ENCODE measurements around the gene MYL3. TPM values are rescaled to one million over a fixed set of nuclear protein-coding genes. Genes with fewer than 3 reads are reported as not detected.
A peak's percentile ranks its signal among the peaks of the same experiment; 100 is the strongest.

MYL3 gene
- total RNA-seq, 1 donor from 2014 or later, result not detected

DNA sequence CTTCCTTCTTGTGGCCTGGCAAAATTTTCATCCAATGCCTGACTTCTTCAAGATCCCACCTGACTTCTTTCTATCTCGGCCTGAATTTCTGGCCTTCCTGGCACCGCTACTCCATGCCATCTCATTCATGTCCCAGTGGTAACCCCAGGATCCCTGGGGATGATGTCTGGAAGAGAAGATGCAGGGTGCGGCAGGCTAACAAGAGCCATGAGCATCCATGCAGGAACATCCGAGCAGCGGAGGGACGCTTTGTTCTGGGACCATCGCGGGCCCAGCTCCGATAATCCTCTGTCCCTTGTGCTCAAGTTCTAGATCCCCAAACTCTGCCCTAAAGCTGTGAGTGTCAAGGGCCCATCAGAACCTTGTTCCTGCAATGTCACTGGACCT is 10.9 kb downstream of the MYL3 start:
- TF ChIP-seq, protein P1, sequence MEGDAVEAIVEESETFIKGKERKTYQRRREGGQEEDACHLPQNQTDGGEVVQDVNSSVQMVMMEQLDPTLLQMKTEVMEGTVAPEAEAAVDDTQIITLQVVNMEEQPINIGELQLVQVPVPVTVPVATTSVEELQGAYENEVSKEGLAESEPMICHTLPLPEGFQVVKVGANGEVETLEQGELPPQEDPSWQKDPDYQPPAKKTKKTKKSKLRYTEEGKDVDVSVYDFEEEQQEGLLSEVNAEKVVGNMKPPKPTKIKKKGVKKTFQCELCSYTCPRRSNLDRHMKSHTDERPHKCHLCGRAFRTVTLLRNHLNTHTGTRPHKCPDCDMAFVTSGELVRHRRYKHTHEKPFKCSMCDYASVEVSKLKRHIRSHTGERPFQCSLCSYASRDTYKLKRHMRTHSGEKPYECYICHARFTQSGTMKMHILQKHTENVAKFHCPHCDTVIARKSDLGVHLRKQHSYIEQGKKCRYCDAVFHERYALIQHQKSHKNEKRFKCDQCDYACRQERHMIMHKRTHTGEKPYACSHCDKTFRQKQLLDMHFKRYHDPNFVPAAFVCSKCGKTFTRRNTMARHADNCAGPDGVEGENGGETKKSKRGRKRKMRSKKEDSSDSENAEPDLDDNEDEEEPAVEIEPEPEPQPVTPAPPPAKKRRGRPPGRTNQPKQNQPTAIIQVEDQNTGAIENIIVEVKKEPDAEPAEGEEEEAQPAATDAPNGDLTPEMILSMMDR (IDR thresholded peaks at IDR 0.05; ENCODE audit: insufficient read depth, low read length, severe bottlenecking), result no peak
- FAIRE-seq (no peak), DNase-seq (ENCODE audit: low read depth) (no peak)
- H3K36me3 ChIP-seq (ENCODE audit: control insufficient read depth, insufficient read depth, low read length), result no peaks in the 10 kb centered on the region
- H3K27me3 ChIP-seq (ENCODE audit: control insufficient read depth, insufficient read depth, low read length), result no peaks in the 10 kb centered on the region
- no peak overlapping the region for H3K4me3 ChIP-seq (ENCODE audit: low read depth, low read length)

DNA sequence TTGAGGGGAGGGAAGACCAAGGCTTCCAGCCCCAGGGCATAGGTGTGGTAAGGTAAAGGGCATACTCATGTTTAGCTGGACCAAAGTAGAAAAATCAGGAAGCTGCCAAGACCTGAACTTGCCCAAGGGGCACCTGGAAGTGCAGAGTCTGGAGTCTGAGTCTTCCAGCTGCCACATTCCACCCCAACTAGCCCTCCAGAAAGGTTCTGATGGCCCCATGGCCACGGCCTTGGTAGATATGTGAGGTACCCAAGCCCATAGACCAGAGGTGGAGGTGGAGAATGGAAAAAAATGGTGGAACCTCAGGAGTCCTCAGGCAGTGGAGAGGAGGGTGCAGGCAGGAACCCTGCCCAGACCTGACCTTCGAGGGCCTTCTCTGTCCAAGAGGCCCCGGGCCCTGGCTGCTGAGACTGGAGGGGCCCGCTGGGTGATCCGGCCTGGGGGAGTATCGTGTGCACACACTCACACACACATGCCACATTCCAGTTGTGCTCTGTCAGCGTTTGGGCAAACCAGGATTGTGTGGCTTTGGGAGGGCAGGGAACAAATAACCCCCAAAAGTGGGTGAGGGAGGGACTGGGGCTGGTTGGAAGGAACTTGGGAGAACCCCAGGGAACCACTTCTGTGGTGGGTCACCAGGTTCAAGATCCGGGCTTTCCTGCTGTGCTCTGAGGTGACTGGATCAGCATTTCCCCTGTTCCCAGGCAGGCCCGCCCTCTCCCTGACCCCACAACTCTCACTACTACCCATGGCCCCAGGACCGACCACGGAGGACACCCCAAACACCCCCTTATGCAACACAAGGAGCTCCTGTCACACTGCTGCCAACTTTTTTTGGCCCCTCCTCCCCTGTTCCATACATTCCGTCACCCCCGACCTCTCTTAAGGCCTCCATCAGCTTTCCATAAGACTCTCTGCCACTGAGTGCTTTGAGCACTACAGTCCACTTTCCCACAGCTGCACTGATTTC is 11.6 kb downstream of the MYL3 start:
- no peaks in the 10 kb centered on the region for H3K36me3 ChIP-seq (ENCODE audit: control insufficient read depth, insufficient read depth, low read length)
- DNase-seq (ENCODE audit: low read depth), result no peak
- H3K4me3 ChIP-seq (ENCODE audit: low read depth, low read length), result no peak overlapping the region
- H3K27me3 ChIP-seq (ENCODE audit: control insufficient read depth, insufficient read depth, low read length), result no peaks in the 10 kb centered on the region
- TF ChIP-seq, protein P1 (IDR thresholded peaks at IDR 0.05; ENCODE audit: insufficient read depth, low read length, severe bottlenecking), result no peak
- FAIRE-seq, result peak; percentile 32

DNA sequence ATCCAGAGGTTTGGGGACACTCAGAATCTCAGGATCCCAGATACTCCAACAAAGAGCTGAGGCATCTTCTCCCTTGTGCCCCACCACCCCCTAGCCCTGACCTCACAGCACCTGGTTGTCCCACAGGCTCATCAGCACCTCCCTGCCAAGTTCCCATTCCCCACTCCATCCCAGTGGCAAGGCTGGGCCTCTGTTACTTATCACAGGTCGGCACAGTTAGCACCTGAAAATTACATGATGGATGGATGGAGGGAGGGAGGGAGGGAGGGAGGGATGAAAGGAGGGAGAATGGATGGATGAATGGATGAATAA is 12.8 kb downstream of the MYL3 start:
- H3K36me3 ChIP-seq (ENCODE audit: control insufficient read depth, insufficient read depth, low read length), result no peaks in the 10 kb centered on the region
- FAIRE-seq (no peak), DNase-seq (ENCODE audit: low read depth) (no peak)
- no peak overlapping the region for H3K4me3 ChIP-seq (ENCODE audit: low read depth, low read length)
- TF ChIP-seq, protein P1 (IDR thresholded peaks at IDR 0.05; ENCODE audit: insufficient read depth, low read length, severe bottlenecking), result no peak
- H3K27me3 ChIP-seq (ENCODE audit: control insufficient read depth, insufficient read depth, low read length), result no peaks in the 10 kb centered on the region

DNA sequence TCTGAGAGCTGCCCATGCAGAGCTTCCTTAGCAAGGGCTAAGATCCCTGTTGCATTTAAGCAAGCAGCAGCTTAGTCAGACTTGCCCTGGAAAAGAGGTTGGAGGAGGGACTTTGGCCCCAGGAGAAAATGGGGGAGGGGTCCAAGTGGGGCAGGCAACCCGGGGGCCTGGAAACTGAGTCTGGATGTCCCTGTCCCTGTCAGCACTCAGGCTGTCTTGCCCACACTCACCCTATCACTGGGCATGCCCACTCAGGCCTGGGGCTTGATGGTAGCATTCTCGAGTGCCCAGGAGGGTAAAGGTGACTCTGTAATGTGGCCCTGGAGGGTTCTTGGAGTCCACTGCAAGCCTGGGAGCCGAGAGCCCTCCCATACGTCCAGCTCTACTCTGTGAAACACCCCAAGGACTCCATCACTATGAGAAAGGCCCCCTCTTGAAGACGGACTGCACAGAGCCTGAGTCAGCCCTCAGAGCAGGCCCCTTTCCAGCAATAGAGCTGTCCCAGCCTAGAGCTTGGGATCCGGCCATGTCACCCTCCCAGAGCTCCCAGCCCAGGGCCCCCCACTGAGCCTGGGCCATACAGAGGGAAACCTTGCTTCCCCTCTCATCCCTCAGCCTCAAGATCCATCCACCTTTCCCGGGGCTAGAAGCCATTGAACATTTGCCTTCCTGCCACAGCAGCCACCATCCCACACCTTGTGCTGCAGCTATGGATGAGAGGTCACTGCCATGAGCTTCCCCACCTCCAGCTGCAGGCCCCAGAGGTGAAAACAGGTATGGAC is 13.4 kb downstream of the MYL3 start:
- no peak overlapping the region for H3K4me3 ChIP-seq (ENCODE audit: low read depth, low read length)
- no peak for DNase-seq (ENCODE audit: low read depth)
- TF ChIP-seq, protein P1 (IDR thresholded peaks at IDR 0.05; ENCODE audit: insufficient read depth, low read length, severe bottlenecking), result no peak
- H3K27me3 ChIP-seq (ENCODE audit: control insufficient read depth, insufficient read depth, low read length), result no peaks in the 10 kb centered on the region
- FAIRE-seq, result no peak
- no peaks in the 10 kb centered on the region for H3K36me3 ChIP-seq (ENCODE audit: control insufficient read depth, insufficient read depth, low read length)

DNA sequence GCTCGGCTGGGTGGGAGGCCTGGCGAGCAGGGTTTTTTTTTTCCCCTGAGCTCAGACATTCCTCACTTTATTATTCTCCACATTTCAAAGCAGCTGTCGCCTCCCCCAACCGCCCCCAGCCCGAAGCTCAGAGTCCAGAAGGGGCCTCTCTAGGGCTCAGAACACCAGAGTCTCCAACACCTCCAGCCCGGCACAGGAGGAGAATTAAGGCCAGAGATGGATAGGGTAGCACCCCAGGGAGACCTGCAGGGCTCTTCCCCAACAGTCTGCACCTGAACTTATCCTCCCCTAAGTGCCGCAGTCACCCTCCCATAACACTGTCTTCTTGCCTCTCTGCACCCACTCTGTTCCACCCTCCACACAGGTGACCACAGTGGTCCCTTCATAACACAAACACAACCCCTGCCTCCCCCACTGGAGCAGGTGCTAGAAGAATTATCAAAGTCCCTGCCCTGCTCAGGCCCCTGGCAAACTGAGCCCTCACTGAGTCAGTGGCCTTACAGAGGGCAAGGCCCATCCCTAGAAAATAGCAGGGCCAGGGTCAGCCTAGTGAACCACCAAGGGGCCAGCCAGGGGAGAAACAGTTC is 14.1 kb downstream of the MYL3 start:
- TF ChIP-seq, protein P1 (IDR thresholded peaks at IDR 0.05; ENCODE audit: insufficient read depth, low read length, severe bottlenecking), result no peak
- no peaks in the 10 kb centered on the region for H3K27me3 ChIP-seq (ENCODE audit: control insufficient read depth, insufficient read depth, low read length)
- FAIRE-seq (no peak), DNase-seq (ENCODE audit: low read depth) (no peak)
- H3K4me3 ChIP-seq (ENCODE audit: low read depth, low read length), result no peak overlapping the region
- no peaks in the 10 kb centered on the region for H3K36me3 ChIP-seq (ENCODE audit: control insufficient read depth, insufficient read depth, low read length)

Measured in bronchial epithelial cell (primary cell).